Measurements from ENCODE around the gene DENND1A. TPM values are rescaled to one million over a fixed set of nuclear protein-coding genes. Genes with fewer than 3 reads are reported as not detected.
"Not testable (repeated sequence)": the region's sequence is repeated elsewhere in the genome, so short reads cannot be mapped to it uniquely, and the experiment has no call there.

The DENND1A gene
- polyA plus RNA-seq, 2 of the 4 experiments (the other 2 are of a cell fraction): 15.1 to 21.9 TPM

DNA sequence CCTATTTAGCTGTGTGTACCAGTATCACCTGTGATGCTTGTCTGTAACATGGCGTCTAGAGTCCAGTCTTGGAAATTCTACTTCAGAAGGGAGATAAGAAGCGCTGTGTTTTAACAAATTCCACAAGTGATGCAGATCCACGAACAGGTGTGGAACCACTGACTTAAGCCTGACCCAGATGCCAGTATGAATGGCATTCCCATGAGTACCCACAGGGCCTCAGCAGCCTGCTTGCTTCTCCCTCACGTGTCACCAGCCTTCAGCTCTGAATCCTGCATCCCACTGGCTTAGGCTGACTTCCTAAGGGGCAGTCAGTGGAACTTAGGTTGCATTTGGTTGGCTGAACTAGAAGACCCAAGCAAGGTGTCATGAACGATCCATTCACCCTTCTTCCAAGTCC lies 8.5 kb upstream of the DENND1A start:
- no peak for TF ChIP-seq NR3C1 (IDR thresholded peaks at IDR 0.05)
- no peak for TF ChIP-seq CBX8 (IDR thresholded peaks at IDR 0.05)
- TF ChIP-seq, protein P1, sequence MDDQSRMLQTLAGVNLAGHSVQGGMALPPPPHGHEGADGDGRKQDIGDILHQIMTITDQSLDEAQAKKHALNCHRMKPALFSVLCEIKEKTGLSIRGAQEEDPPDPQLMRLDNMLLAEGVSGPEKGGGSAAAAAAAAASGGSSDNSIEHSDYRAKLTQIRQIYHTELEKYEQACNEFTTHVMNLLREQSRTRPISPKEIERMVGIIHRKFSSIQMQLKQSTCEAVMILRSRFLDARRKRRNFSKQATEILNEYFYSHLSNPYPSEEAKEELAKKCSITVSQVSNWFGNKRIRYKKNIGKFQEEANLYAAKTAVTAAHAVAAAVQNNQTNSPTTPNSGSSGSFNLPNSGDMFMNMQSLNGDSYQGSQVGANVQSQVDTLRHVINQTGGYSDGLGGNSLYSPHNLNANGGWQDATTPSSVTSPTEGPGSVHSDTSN (IDR thresholded peaks at IDR 0.05): no peak
- no peak for TF ChIP-seq HOXB5 (CRISPR knock-in tag; IDR thresholded peaks at IDR 0.05)
- no peak for TF ChIP-seq CHD2 (IDR thresholded peaks at IDR 0.05; ENCODE audit: low read length, partially characterized antibody)
- TF ChIP-seq, protein P2, sequence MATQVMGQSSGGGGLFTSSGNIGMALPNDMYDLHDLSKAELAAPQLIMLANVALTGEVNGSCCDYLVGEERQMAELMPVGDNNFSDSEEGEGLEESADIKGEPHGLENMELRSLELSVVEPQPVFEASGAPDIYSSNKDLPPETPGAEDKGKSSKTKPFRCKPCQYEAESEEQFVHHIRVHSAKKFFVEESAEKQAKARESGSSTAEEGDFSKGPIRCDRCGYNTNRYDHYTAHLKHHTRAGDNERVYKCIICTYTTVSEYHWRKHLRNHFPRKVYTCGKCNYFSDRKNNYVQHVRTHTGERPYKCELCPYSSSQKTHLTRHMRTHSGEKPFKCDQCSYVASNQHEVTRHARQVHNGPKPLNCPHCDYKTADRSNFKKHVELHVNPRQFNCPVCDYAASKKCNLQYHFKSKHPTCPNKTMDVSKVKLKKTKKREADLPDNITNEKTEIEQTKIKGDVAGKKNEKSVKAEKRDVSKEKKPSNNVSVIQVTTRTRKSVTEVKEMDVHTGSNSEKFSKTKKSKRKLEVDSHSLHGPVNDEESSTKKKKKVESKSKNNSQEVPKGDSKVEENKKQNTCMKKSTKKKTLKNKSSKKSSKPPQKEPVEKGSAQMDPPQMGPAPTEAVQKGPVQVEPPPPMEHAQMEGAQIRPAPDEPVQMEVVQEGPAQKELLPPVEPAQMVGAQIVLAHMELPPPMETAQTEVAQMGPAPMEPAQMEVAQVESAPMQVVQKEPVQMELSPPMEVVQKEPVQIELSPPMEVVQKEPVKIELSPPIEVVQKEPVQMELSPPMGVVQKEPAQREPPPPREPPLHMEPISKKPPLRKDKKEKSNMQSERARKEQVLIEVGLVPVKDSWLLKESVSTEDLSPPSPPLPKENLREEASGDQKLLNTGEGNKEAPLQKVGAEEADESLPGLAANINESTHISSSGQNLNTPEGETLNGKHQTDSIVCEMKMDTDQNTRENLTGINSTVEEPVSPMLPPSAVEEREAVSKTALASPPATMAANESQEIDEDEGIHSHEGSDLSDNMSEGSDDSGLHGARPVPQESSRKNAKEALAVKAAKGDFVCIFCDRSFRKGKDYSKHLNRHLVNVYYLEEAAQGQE (IDR thresholded peaks at IDR 0.05): no peak
- TF ChIP-seq KDM5A (IDR thresholded peaks at IDR 0.05): no peak
- TF ChIP-seq, protein P3, sequence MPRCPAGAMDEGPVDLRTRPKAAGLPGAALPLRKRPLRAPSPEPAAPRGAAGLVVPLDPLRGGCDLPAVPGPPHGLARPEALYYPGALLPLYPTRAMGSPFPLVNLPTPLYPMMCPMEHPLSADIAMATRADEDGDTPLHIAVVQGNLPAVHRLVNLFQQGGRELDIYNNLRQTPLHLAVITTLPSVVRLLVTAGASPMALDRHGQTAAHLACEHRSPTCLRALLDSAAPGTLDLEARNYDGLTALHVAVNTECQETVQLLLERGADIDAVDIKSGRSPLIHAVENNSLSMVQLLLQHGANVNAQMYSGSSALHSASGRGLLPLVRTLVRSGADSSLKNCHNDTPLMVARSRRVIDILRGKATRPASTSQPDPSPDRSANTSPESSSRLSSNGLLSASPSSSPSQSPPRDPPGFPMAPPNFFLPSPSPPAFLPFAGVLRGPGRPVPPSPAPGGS (IDR thresholded peaks at IDR 0.05): no peak
- no peak for TF ChIP-seq PHF8 (IDR thresholded peaks at IDR 0.05; ENCODE audit: borderline replicate concordance, low read depth)
- TF ChIP-seq JUNB (IDR thresholded peaks at IDR 0.05): no peak
- no peak for TF ChIP-seq MYC (IDR thresholded peaks at IDR 0.05; ENCODE audit: borderline replicate concordance, low read length)
- TF ChIP-seq, protein P4, sequence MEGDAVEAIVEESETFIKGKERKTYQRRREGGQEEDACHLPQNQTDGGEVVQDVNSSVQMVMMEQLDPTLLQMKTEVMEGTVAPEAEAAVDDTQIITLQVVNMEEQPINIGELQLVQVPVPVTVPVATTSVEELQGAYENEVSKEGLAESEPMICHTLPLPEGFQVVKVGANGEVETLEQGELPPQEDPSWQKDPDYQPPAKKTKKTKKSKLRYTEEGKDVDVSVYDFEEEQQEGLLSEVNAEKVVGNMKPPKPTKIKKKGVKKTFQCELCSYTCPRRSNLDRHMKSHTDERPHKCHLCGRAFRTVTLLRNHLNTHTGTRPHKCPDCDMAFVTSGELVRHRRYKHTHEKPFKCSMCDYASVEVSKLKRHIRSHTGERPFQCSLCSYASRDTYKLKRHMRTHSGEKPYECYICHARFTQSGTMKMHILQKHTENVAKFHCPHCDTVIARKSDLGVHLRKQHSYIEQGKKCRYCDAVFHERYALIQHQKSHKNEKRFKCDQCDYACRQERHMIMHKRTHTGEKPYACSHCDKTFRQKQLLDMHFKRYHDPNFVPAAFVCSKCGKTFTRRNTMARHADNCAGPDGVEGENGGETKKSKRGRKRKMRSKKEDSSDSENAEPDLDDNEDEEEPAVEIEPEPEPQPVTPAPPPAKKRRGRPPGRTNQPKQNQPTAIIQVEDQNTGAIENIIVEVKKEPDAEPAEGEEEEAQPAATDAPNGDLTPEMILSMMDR (IDR thresholded peaks at IDR 0.05): no peak
- no peak for TF ChIP-seq RFX5 (IDR thresholded peaks at IDR 0.05)
- no peak for TF ChIP-seq MAZ (IDR thresholded peaks at IDR 0.05; ENCODE audit: borderline replicate concordance, low read depth, low read length)
- TF ChIP-seq, protein P5, sequence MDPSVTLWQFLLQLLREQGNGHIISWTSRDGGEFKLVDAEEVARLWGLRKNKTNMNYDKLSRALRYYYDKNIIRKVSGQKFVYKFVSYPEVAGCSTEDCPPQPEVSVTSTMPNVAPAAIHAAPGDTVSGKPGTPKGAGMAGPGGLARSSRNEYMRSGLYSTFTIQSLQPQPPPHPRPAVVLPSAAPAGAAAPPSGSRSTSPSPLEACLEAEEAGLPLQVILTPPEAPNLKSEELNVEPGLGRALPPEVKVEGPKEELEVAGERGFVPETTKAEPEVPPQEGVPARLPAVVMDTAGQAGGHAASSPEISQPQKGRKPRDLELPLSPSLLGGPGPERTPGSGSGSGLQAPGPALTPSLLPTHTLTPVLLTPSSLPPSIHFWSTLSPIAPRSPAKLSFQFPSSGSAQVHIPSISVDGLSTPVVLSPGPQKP (IDR thresholded peaks at IDR 0.05; ENCODE audit: low read depth, low read length): no peak
- TF ChIP-seq HDAC2 (IDR thresholded peaks at IDR 0.05): no peak
- TF ChIP-seq JUN (IDR thresholded peaks at IDR 0.05): no peak
- TF ChIP-seq RAD21 (conservative IDR thresholded peaks at IDR 0.05 in 1 of 2, IDR thresholded peaks at IDR 0.05 in 1 of 2): no peak
- TF ChIP-seq POLR2A (IDR thresholded peaks at IDR 0.05; ENCODE audit: low read length): no peak
- FAIRE-seq (no peak), ATAC-seq (no peak), DNase-seq (ENCODE audit: low read depth in 1 of 2, low spot score in 1 of 2) (no peak)
- ChIA-PET POLR2A (no interaction called here), CTCF (no interaction called here)
- no peak overlapping the region for H3K4me3 ChIP-seq
- H3K9me3 ChIP-seq: peaks cover 2% of the 10 kb centered on the region; the same call in 1 of the 3 replicates
- WGBS (ENCODE audit: missing lambda C conversion rate): 74% methylated on average over 5 of the region's 5 CpGs
- peaks cover 12% of the 10 kb centered on the region for H3K4me1 ChIP-seq
- H3K27ac ChIP-seq: no peak overlapping the region
- no peak overlapping the region for H3K4me2 ChIP-seq

DNA sequence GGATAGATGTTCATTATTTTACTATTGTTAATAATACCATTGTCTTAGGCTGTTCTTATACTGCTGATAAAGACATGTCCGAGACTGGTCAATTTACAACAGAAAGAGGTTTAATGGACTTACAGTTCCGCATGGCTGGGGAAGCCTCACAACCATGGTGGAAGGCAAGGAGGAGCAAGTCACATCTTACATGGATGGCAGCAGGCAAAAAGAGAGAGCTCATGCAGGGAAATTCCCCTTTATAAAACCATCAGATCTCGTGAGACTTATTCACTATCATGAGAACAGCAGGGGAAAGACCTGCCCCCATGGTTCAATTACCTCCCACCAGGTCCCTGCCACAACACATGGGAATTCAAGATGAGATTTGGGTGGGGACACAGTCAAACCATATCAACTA lies 6.6 kb upstream of the DENND1A start:
- H3K27ac ChIP-seq; H3K9me3 ChIP-seq; DNase-seq (ENCODE audit: low read depth in 1 of 2, low spot score in 1 of 2); ATAC-seq; FAIRE-seq; POLR2A ChIA-PET; H3K4me3 ChIP-seq; H3K4me2 ChIP-seq: not testable (repeated sequence)
- CTCF ChIA-PET: interaction anchor here (1.3 kb wide), 1 partner anchor 24 kb away, joined by 3 read pairs; no protein-coding TSS in a partner anchor
- H3K4me1 ChIP-seq: peaks cover 27% of the 10 kb centered on the region
- 75% methylated on average over 3 of the region's 3 CpGs for WGBS (ENCODE audit: missing lambda C conversion rate)
